Activated effector memory CD4-positive, alpha-beta T cell treated with anti-CD3 and anti-CD28 coated beads, Interleukin-2, amount 50 U/mL, for 16 hours (primary cell): ENCODE data around the gene HOXD10.

Source experiments
- DNase-seq: peaks from one replicate; pipeline ENCODE4 v3.0.0-alpha.2; 2020

The HOXD10 gene

DNA sequence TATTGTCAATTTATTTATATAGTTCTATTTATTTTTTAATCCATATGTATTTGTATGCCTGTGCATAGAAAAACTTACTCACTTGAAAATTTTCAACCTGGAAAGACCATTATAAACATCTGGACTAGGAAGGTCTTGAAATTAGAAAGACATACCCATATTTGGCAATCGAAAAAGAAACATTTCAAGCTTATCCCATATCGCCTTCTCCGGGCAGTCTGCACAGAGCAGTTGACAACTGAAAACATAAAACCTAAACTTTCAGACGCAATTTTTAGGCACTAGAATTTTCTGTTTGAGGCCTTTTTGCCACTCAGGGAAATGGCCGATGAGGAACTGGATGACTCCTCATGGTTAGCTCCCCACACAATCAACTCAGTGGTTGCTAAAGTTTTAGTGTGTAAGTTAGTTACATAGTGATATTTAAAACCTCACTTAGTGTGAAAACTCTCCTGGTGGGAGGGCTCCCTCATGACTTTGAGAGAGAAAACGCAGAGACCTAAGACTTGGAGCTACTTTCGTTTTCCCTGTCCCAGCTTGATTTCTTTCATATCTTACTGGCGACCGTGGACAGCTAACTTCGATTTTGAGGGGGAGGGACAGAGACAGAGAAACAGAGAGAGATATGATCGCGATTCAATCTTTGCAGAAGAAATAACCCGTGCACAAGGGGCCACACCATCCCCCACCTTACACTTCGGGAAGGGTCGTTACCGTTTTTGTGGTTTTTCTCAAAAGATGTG is 20.2 kb upstream of the HOXD10 start:
- no peak for DNase-seq

DNA sequence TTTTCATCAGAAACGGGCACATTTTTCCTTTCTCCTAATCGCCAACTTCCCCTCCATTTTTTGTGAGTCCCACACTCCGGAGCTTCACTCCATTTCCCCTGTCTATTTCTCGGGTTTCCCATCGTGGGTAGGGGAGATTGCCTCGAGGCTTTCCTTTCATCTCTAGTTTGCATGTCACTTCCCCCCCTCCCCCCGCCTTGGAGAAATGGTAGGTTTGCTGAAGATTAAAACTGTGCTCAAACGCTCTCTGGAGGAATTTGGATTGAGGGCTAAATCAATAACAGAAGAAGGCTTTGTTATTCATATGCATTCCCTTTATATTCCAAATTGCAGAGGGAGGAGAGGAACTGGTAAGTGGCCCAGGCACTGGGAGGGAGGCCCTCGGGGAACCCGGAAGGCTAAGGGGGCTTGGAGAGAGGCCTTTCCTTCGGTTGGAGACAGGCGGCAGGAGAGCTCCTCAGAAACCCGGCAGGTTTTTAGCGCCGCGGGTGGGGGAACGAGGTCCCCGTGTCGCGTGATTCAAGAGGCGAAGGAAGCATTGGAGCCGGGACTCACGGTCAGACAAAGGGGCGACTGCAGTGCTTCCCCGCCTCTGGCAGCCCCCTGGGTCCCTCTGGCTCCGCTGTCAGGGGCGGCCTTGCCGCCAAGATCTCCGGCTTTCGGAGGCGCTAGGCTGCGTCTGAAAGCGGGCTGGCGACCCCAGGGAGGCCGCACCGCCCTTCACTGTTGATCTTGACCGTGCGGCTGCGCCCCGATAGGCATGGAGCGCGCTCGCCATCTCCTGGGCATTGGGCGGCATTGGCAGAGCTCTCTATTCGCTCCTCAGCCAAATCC is 19.4 kb upstream of the HOXD10 start:
- peak; percentile 82 for DNase-seq

DNA sequence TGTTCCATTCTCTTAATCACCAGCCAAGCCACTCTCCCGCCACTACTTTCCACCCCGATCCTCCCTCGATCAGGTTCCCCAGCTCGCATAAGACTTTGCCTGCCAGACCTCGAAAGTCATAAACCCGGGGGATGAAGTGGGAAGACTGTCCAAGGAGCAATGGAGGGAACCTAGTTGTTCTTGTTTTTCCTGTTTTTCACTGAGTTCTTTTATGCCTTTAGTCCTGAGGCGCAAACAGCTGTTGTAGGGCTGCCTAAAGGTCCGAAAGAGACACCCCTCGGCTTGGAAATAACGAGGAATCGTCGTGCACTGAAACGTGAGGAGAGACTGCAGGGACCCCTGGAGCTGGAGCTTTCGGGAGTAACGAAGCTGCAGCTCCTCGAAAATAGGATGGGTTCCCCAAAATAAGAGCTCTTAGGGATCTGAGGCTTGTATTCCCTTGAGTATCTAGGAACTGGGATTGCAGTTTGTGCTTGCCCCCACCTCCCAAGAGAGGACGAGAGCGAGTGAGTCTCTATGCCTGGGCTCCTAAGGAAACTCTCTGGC is 18.7 kb upstream of the HOXD10 start:
- DNase-seq, result no peak

DNA sequence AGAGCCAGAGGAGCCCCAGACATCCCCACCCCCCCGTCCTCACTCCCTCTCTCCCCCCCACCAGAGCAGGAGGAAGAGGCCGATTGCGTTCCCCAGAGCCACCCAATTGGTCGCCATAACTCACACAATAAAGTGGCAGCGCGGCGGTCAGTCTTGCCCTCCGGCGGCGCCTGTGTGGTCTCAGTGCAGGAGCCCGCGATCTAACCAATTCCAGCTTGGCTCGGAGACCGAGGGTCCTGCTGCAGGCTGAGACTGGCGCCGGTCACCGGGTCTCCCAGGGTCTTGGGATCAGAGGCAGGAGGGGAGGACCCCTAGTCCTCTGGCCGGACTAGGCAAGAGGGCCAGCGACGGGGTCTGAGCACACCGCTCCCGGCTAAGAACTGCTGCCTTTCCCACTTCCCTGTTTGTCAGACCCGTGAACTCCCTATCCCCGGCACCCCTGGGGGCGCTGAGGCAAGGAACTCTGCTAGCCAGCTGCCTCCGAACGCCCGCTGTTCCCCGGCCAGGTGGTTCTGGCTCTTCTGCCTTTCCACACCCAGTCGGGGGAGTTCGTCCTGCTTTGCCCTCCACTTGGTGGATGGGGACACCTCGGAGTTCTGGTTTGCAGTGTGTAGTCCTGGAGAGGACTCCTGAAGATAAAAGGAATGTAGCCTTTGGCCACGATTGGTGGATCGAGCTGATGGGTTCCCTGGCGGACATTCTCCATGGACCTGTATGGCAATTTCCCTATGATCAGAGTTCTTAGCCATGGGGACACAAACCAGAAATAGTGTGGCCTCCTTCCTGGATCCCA is 18.0 kb upstream of the HOXD10 start:
- DNase-seq, result peak; percentile 58

DNA sequence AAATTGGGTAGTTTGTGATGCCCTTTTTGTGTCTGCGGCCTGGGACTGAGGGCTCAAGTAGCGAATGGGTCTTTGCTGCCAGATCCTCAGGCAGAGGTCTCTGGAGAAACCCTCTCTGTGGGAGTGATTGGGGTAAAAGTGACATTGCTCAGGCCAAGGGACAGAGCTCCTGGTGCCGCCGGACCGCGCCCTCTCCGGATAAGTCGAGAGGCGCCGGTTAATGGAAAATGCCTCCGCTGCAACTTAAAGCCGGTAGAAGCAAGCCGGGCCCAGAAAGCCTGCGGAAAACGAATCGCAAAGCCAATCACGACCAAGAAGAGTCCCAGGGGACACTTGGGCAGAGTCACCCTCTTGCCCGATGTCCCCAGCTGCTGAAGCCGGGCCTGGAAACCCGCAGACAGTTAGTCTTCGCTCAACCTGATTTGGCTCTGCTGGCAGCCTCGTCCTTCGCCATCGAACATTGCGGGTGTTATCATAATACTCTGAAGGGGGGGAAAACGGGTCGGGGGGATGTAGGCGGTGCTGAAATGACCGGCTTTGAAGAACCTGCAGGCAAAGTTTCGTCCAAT is 17.3 kb upstream of the HOXD10 start:
- no peak for DNase-seq

DNA sequence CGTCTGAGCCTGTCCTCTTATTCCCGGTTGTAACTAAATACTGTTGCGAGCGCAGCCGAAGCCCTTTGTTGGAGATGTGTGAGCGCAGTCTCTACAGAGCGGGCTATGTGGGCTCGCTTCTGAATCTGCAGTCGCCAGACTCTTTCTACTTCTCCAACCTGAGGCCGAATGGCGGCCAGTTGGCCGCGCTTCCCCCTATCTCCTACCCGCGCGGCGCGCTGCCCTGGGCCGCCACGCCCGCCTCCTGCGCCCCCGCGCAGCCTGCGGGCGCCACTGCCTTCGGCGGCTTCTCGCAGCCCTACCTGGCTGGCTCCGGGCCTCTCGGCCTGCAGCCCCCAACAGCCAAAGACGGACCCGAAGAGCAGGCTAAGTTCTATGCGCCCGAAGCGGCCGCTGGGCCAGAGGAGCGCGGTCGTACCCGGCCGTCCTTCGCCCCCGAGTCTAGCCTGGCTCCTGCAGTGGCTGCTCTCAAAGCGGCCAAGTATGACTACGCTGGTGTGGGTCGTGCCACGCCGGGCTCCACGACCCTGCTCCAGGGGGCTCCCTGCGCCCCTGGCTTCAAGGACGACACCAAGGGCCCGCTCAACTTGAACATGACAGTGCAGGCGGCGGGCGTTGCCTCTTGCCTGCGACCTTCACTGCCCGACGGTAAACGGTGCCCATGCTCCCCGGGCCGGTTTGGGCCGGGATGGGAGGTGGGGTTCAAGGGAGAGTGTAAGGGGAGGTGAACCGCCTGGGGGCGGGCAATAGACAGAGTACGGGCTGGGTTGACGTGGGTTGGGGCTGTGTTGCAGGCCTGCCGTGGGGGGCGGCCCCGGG is 16.6 kb upstream of the HOXD10 start, which contains the start of gene HOXD12:
TSS of gene HOXD12 (plus strand) at position 68 of the 819 bp plus-strand sequence. CDS start at position 75, 7 bp downstream.
- peak; percentile 59 for DNase-seq

DNA sequence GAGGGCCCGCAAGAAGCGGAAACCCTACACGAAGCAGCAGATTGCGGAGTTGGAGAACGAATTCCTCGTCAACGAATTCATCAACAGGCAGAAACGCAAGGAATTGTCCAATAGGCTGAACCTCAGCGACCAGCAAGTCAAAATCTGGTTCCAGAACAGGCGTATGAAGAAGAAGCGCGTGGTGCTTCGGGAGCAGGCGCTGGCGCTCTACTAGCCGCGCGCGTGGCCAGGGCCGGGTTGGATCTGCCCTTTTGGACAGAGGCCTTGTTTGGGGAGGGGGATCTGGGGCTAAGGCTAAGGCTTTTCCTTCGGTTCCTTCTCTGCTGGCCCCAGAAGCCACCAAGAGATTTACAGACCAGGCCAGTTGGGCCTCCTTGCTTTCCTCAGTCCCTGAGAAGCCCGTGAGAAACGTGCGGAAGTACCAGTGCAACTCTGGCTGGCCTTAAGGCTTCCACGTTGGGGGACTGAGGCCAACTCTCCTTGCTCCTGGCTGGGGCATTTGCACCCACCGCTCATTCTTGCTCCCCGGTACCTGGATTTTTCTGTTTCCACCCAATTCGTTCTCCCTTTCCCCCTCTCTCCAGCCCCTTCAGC is 15.9 kb upstream of the HOXD10 start:
- peak; percentile 59 for DNase-seq

DNA sequence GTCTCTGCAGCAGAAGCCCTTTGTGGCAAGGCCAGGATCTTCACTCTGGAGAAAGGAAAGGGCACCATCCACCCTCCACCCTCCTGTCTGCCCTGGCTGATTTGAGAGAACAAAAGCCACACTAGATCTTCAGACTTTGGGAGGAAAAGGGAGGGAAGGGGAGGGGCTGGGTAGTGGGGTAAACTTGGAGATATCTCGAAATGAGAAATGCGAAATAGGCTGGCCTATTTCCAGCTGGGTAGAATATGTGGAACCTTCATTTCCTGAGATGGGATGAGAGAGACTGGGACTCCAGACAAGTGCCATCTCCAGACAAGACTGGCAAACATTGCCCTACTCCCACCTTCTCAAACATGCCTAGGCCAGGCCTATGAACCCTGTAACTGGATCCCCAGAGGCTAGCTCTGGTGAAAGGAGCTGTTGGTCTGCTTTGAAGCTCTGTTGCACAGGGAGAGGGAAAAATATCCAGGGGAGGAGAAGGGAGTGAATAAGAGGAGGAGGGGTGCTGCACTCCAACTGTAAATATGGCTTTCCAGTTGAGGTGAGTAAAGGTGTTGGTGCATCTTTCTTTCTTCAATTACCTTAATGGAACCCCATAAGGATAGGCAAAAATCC is 15.3 kb upstream of the HOXD10 start:
- no peak for DNase-seq

DNA sequence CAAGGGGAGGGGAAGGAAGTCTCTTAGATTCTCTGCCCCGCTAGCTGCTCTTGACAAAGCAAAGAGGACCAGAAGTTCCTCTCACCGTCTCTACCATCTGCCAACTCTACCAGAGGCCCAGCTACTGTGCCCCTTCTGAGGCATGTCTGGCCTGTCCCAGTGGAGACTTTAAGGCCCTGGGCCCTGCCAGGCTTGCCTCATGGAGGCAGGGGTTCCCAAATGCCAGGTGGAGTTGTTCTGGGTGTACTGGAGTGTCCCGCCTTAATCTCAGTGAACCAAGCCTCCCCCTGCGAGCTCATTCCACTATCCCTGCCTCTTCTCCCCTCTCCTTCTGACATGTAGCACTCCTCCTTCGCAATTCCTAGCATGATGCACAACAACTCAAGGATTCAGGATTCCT is 14.7 kb upstream of the HOXD10 start:
- no peak for DNase-seq

DNA sequence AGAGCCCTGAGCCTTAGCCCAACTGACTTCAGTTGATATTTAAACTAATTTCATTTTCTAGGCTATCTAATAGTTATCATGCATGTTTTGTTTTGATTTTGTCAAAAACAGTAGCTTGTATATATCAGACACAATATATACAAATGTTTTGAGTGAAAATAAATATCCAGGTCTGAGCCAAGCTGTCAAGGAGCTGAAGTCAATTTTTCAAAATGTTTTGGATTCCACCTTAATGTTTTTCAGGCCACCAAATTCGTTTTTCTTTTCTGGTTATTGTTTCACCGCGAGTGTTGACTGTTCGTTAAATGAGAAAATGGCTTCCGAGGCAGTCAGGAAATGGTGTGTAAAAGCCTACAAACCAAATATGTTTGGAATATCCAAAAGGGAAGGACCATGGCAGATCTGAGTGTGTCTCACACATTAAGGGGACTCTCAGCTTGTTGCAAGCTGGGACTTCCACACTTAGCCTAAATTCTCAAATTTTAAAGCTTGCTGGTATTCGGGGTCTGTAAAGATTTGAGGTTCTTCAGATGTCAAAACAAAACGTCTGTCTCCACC is 14.2 kb upstream of the HOXD10 start:
- no peak for DNase-seq

DNA sequence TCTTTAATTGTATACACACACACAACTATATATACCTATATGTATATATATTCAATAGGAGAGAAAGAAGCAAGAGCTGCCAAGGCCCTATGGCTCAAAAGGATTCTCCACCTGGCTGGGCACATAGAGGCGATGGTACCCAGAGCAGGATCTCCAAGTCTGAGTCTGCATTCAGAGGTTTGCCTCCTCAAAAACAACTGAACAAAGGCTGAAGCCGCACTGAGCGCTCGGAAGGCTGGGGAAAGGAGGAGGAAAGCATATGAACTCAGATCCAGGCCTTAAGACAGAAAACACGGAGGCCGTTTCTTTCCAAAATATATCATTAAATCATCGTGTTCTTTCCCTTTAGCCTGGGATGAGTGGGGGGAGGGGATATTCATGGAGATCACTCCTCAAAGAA is 13.4 kb upstream of the HOXD10 start:
- DNase-seq, result no peak

DNA sequence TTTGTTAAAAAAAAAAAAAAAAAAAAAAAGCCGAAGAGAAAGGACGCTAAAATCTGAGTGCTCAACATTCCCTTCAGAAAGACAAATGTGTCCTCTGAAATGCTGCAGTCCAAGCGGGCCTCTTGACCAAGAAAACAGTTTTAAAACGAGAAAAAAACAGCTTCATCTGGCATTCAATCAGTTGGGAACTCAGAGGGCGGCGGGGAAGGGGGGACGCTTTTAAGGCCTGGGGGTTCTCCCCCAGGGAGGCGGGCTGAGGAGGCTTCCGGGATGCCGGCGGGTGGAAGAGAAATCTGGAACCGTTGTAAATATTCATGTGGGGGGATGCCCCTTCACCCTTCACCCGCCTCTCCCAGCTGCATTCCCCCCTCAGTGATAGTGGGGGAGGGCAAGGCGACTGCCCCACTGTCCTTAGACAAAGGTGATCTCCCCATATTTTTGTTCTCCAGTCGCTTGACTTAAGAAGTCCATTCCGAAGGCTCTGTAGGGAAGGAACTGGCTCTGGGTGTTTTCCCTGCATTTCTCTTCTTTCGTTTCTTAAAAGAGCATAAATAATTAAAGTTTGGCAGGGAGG is 12.7 kb upstream of the HOXD10 start:
- no peak for DNase-seq

DNA sequence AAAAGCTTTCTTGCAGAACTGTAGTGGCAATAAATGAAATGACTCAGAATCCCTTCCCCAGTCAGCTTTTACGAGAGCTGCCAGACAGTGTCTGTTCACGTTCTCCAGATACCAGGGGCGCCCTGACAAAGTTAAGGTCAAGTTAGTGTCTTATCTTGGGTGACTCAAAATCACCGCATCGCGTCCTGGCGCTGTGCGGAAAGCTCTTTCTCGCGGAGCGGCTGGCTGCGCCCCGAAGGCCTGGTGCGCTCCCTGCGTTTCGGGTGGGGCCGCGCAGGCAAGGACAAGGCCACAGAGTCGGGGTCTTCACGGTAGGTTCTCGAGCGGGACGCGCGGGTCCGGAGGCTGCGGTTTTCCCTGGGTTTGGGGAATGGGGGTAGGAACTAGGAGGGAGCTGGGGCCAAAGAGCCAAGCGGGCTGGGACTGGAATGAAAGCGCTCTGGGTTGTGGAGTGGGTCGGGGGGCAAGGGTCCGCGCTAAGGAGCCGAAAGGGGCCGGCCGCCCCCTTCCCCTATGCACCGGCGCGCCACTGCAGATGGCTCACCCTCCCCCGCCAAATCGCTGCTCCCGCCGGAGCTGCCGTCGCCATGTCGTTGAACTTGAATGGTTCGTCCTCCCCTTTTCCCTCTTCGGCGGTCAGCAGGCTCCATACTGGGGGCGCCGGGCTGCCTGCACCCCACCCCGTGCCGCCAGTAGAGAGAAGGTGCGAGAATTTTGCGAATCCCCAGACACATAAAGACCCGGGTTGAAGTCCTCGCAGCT is 12.1 kb upstream of the HOXD10 start:
- peak; percentile 58 for DNase-seq

DNA sequence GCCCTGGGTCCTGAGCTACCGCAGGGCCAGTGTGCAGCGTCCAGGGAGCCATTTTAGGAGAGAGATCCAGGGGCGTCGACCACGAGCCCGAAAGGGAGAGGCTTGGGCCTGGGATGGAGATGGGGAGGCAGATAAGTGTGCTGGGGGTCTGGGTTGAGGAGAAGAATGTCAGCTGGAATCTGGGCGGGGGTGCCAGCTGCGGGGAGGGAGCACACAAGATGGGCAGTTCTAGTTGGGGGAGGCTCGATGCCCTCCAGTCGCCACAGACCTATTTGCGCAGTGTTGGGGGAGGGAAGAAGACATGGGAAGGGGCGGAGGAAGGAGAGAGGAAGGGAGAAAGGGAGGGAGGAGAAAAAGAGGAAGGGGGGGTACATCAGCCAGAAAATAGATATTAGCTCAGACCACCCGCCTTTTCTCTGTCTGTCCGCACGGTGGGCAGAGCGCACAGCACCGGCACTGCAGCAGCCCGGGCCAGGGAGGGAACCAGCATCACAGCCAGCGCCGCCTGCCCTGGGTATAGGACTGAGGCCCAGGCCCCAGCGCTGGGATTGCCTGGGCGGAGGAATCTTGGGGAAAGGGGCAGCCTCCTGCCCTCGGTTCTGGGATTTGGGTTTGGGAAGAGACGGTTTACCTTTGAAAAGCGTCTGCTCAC is 11.4 kb upstream of the HOXD10 start:
- no peak for DNase-seq

DNA sequence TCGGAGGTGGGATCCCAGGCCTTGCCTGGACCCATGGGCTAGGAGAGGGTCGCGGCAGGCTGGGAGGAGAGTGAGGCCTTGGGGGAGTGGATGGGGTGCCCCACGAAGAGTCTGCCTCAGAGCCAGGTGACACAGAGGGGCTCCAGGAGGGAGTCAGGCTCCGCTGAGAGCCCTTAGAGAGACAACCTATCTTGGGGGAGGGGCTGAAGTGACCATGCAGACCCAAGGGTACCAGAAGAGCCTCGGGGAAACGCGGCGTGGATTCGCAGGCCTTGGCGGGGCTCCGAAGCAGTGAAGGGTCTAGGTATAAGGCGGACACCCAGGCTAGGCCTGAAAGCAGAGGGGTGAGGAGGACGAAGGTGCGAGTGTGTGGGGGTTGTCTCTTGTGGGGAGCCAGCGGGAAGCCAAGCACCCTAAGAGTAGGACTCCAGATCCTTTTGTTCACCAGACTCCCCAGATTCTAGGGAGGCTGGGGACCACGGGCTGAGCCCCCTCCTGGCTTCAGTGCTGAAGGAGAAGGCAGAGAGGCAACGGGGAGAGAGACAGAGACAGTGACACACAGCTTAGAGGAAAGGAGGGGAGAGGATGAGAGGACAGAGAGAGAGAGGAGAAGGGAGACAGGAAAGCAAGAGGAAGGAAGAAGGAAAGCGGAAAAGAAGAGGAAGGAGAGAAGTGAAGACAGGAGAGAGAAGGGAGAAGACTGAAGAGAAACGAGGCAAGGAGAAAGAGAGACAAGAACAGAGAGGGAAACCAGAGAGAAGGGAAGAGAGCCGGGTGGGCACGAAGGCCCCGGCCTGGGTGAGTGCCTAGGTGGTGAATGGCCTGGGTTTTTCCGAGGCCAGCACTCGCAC is 10.6 kb upstream of the HOXD10 start:
- no peak for DNase-seq

DNA sequence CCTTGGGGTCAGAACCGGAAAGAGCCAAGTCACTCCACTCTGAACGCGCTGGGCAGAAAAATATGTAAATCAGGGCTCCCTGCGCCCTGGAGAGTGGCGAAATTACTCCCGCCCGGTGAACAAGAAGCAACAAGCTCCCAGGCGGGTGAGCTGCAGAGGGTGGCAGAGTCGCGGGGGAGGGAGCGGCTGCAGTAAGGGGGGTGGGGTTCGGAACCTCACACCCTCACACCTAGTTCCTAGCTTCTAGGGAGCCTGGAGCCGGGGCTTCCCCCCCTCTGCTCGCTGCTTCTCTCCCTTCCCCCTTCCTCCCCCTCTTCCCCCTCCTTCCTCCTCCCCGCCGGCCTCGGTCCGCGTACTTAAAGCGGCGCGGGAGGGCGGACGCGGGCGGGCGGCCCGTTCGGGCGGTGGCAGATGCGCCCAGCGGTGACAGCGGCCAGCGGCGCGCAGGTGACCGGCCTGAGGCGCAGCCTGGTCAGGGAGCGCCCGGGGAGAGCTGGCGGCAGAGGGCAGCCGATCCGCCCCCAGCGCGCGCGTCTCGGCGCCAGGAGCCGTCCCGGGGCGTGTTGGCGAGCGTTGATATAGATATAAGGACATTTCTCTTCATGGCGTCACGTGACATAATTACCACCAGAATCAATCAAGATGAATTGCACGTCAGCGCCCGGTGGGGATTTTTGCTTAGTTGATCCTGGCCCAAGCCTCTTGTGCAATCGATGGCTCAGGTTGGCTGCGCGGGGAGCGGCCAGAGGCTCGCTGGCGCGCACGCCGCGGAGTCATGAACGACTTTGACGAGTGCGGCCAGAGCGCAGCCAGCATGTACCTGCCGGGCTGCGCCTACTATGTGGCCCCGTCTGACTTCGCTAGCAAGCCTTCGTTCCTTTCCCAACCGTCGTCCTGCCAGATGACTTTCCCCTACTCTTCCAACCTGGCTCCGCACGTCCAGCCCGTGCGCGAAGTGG is 9.7 kb upstream of the HOXD10 start, which contains the start of gene HOXD11:
TSS of gene HOXD11 (plus strand) at position 700 of the 959 bp plus-strand sequence. CDS start at position 776, 76 bp downstream.
- peak; percentile 61 for DNase-seq
